GM23338 (cell line): Measurements from ENCODE around the gene ARRB1. TPM values are rescaled to one million over a fixed set of nuclear protein-coding genes. Genes with fewer than 3 reads are reported as not detected.
"Not testable (repeated sequence)": the region's sequence is repeated elsewhere in the genome, so short reads cannot be mapped to it uniquely, and the experiment has no call there.

ENCODE experiments used
- ATAC-seq: fragments of 200-7000 bp; cut with Tn5 transposase; 3 replicates; pipeline ENCODE4 v1.9.1; 2020
- DNase-seq: peaks from one replicate; pipeline ENCODE4 v3.0.0-alpha.2; 2015; ENCODE audit warnings: low spot score
- H2AFZ ChIP-seq: fragments of 200-600 bp; sonication (generic); 2 replicates; pipeline ENCODE4 v1.8.0; 2016; ENCODE audit warnings: antibody characterized with exemption, mild to moderate bottlenecking, moderate library complexity
- H3F3A ChIP-seq: fragments of 200-600 bp; sonication (generic); replicated peaks from 2 replicates; pipeline ENCODE4 v1.8.0; 2017; ENCODE audit warnings: antibody characterized with exemption, mixed run types, low read depth
- H3K27ac ChIP-seq: fragments of 200-600 bp; sonication (generic); 2 replicates; pipeline ENCODE4 v1.6.1; 2016; ENCODE audit warnings: low read depth
- H3K27me3 ChIP-seq: fragments of 200-600 bp; sonication (generic); 2 replicates; pipeline ENCODE4 v1.8.0; 2016; ENCODE audit warnings: mild to moderate bottlenecking, mixed run types, moderate library complexity; ENCODE audit not compliant: insufficient read depth
- H3K36me3 ChIP-seq: fragments of 200-600 bp; sonication (generic); 2 replicates; pipeline ENCODE4 v1.8.0; 2016; ENCODE audit warnings: mild to moderate bottlenecking; ENCODE audit not compliant: insufficient read depth
- H3K4me1 ChIP-seq: fragments of 200-600 bp; sonication (generic); 2 replicates; pipeline ENCODE4 v1.8.0; 2016; ENCODE audit warnings: mild to moderate bottlenecking, moderate library complexity; ENCODE audit not compliant: insufficient read depth
- H3K4me2 ChIP-seq: fragments of 200-600 bp; sonication (generic); 2 replicates; pipeline ENCODE4 v1.7.1; 2017; ENCODE audit warnings: mixed run types
- H3K4me3 ChIP-seq: fragments of 200-600 bp; sonication (generic); 2 replicates; pipeline ENCODE4 v1.6.1; 2016; ENCODE audit warnings: mixed run types
- H3K79me2 ChIP-seq: fragments of 200-600 bp; sonication (generic); replicated peaks from 2 replicates; pipeline ENCODE4 v1.8.0; 2017; ENCODE audit warnings: mild to moderate bottlenecking; ENCODE audit not compliant: insufficient read depth
- H3K9me2 ChIP-seq: fragments of 200-600 bp; sonication (generic); 2 replicates; pipeline ENCODE4 v1.8.0; 2017; ENCODE audit not compliant: insufficient read depth
- H4K20me1 ChIP-seq: fragments of 200-600 bp; sonication (generic); replicated peaks from 2 replicates; pipeline ENCODE4 v1.8.0; 2017; ENCODE audit warnings: mild to moderate bottlenecking; ENCODE audit not compliant: insufficient read depth
- H3K27ac Mint-ChIP-seq: 2 replicates; pipeline ENCODE4 v1.8.0; 2020; ENCODE audit warnings: inconsistent platforms, mild to moderate bottlenecking, moderate library complexity, mixed read lengths
- H3K27me3 Mint-ChIP-seq: 3 replicates; pipeline ENCODE4 v1.8.0; 2022; ENCODE audit warnings: low read depth, mild to moderate bottlenecking, moderate library complexity, mixed read lengths, inconsistent platforms; ENCODE audit not compliant: insufficient read depth, poor library complexity
- H3K36me3 Mint-ChIP-seq: 3 replicates; pipeline ENCODE4 v1.8.0; 2021; ENCODE audit warnings: low read depth, mild to moderate bottlenecking, inconsistent platforms, moderate library complexity, mixed read lengths
- H3K4me1 Mint-ChIP-seq: 3 replicates; pipeline ENCODE4 v1.8.0; 2020; ENCODE audit warnings: mild to moderate bottlenecking, inconsistent platforms, mixed read lengths
- H3K4me3 Mint-ChIP-seq: 3 replicates; pipeline ENCODE4 v1.8.0; 2021; ENCODE audit warnings: moderate library complexity, mild to moderate bottlenecking, inconsistent platforms, mixed read lengths
- H3K9me3 Mint-ChIP-seq: 3 replicates; pipeline ENCODE4 v1.8.0; 2020; ENCODE audit warnings: moderate library complexity, mild to moderate bottlenecking, inconsistent platforms, mixed read lengths
- ZNF331 ChIP-seq: fragments of 250-450 bp; sonication (Bioruptor Pico); IDR thresholded peaks from 2 replicates; pipeline ENCODE4 v1.5.0; 2020; ENCODE audit warnings: low read depth, mild to moderate bottlenecking, moderate library complexity
- ZNF462 ChIP-seq: fragments of 250-450 bp; sonication (Bioruptor Pico); IDR thresholded peaks from 2 replicates; pipeline ENCODE4 v1.5.0; 2020; ENCODE audit warnings: mild to moderate bottlenecking, moderate library complexity
- polyA plus RNA-seq: library from polyadenylated mRNA; unstranded; fragments of >200 nt; fragmentation: Nextera tagmentation; extraction: Ambion mirVana; gene quantifications from 2 replicates; pipeline ENCODE4 v1.2.1, GENCODE V29; 2016
- total RNA-seq: library from RNA; depleted of rRNA; stranded (reverse); fragments of >200 nt; shearing (Covaris generic); gene quantifications from 2 replicates; pipeline ENCODE4 v1.2.3, GENCODE V29; 2014
- TF ChIP-seq, protein P1 (sequence below): IDR thresholded peaks from 2 replicates; pipeline ENCODE4 v1.6.1; 2016; ENCODE audit warnings: antibody characterized with exemption

Gene ARRB1
- total and polyA plus RNA-seq, 2 experiments from 2014 or later: 6.3 to 11.1 TPM

GRCh38 chr11:75365711-75366181 is 14.3 kb upstream of the ARRB1 start (continued):
- TF ChIP-seq ZNF462 (CRISPR knock-in tag) (no peak), ZNF331 (CRISPR knock-in tag) (no peak)
- TF ChIP-seq, protein P1, sequence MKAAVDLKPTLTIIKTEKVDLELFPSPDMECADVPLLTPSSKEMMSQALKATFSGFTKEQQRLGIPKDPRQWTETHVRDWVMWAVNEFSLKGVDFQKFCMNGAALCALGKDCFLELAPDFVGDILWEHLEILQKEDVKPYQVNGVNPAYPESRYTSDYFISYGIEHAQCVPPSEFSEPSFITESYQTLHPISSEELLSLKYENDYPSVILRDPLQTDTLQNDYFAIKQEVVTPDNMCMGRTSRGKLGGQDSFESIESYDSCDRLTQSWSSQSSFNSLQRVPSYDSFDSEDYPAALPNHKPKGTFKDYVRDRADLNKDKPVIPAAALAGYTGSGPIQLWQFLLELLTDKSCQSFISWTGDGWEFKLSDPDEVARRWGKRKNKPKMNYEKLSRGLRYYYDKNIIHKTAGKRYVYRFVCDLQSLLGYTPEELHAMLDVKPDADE: no peak

DNA sequence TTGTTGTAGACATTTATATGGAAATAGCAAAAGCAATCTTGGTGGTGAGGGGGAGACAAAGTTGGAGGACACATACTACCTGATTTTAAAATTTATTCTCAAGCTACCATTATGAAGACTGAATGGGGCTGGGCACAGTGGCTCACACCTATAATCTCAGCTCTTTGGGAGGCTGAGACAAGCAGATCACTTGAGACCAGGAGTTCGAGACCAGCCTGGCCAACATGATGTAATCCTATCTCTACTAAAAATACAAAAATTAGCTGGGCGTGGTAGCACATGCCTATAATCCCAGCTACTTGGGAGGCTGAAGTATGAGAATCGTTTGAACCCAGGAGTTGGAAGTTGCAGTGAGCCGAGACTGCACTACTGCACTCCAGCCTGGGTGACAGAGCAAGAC is 10.8 kb upstream of the ARRB1 start:
- not testable (repeated sequence) for H3F3A ChIP-seq, H3K4me1 ChIP-seq, ATAC-seq, H3K36me3 ChIP-seq, H4K20me1 ChIP-seq, H3K27me3 Mint-ChIP-seq, H3K36me3 Mint-ChIP-seq, H2AFZ ChIP-seq, H3K4me3 ChIP-seq, H3K27ac Mint-ChIP-seq, H3K27ac ChIP-seq, H3K9me3 Mint-ChIP-seq, H3K79me2 ChIP-seq, H3K4me3 Mint-ChIP-seq, H3K27me3 ChIP-seq, H3K9me2 ChIP-seq, H3K4me2 ChIP-seq, H3K4me1 Mint-ChIP-seq, DNase-seq
